H1 (cell line): ENCODE data around the gene ARHGAP8. TPM values are rescaled to one million over a fixed set of nuclear protein-coding genes. Genes with fewer than 3 reads are reported as not detected.

Experiments used
- CTCF ChIA-PET: fragments of 300-600 bp; sonication (Branson Sonifier 250); formaldehyde crosslinking; loops from one replicate; lab custom pipeline; 2021; ENCODE audit not compliant: partially characterized antibody; lab: Charles Lee
- POLR2A ChIA-PET: fragments of 300-600 bp; sonication (Branson Sonifier 250); formaldehyde crosslinking; loops from one replicate; lab custom pipeline; 2021; ENCODE audit warnings: inconsistent platforms; ENCODE audit not compliant: partially characterized antibody; lab: Charles Lee
- DNase-seq, 2 experiments: peaks; one replicate each; pipeline versions ENCODE4 v3.0.0 to v3.0.0-alpha.2; 2010 to 2022; ENCODE audit warnings: low spot score in 2 of 2, low read depth in 1 of 2, mixed read lengths in 1 of 2
- FAIRE-seq: peaks from 2 replicates; lab custom pipeline; 2011; peaks lifted over from hg19 to GRCh38; lab: Jason Lieb, UNC
- H2AFZ ChIP-seq: 2 replicates; pipeline ENCODE4 v1.8.1; 2012; ENCODE audit warnings: low read length, inconsistent platforms
- H2AK5ac ChIP-seq: 2 replicates; pipeline ENCODE4 v1.6.1; 2013; ENCODE audit warnings: low read depth, low read length
- H2BK120ac ChIP-seq: replicated peaks from 2 replicates; pipeline ENCODE3; 2013; ENCODE audit warnings: low read depth, low read length, inconsistent platforms
- H2BK12ac ChIP-seq: 2 replicates; pipeline ENCODE4 v1.6.1; 2013; ENCODE audit warnings: low read depth, low read length
- H2BK15ac ChIP-seq: 2 replicates; pipeline ENCODE4 v1.6.1; 2013; ENCODE audit warnings: low read length
- H2BK20ac ChIP-seq: 2 replicates; pipeline ENCODE4 v1.6.1; 2013; ENCODE audit warnings: low read length
- H2BK5ac ChIP-seq: 2 replicates; pipeline ENCODE4 v1.6.1; 2013; ENCODE audit warnings: low read depth, low read length
- H3K14ac ChIP-seq: 2 replicates; pipeline ENCODE4 v1.6.1; 2013; ENCODE audit warnings: inconsistent platforms; ENCODE audit not compliant: insufficient read length
- H3K18ac ChIP-seq: 2 replicates; pipeline ENCODE4 v1.6.1; 2013; ENCODE audit warnings: low read length; ENCODE audit errors: extremely low read depth
- H3K23ac ChIP-seq: 2 replicates; pipeline ENCODE4 v1.6.1; 2013; ENCODE audit warnings: inconsistent platforms; ENCODE audit not compliant: insufficient read length
- H3K23me2 ChIP-seq: 2 replicates; pipeline ENCODE4 v1.6.1; 2013; ENCODE audit warnings: low read depth, low read length
- H3K27ac ChIP-seq: 2 replicates; pipeline ENCODE4 v1.6.1; 2011; ENCODE audit warnings: low read depth, low read length, inconsistent platforms
- H3K27me3 ChIP-seq, 4 experiments: replicated peaks in 1 of 4; 1 replicate in 1 of 4; 2 replicates in 3 of 4; pipeline versions ENCODE4 v1.6.1 to v1.8.1; 2011 to 2013; ENCODE audit warnings: low read length in 3 of 4, mild to moderate bottlenecking in 3 of 4, inconsistent platforms in 2 of 4, mixed read lengths in 2 of 4, moderate library complexity in 1 of 4; ENCODE audit not compliant: control insufficient read depth in 3 of 4, insufficient read depth in 3 of 4; ENCODE audit errors: extremely low read depth in 1 of 4
- H3K36me3 ChIP-seq, 4 experiments: 2 replicates each; pipeline versions ENCODE4 v1.6.1 to v1.8.1; 2011 to 2013; ENCODE audit warnings: mild to moderate bottlenecking in 4 of 4, low read length in 3 of 4, moderate library complexity in 2 of 4, control low read depth in 1 of 4, inconsistent platforms in 1 of 4; ENCODE audit not compliant: insufficient read depth in 4 of 4, control insufficient read depth in 2 of 4
- H3K4ac ChIP-seq: replicated peaks from 2 replicates; pipeline ENCODE3; 2013; ENCODE audit warnings: low read length, low read depth, mixed read lengths, inconsistent platforms; ENCODE audit not compliant: insufficient read length
- H3K4me1 ChIP-seq, 4 experiments: replicated peaks in 1 of 4; 1 replicate in 1 of 4; 2 replicates in 3 of 4; pipeline versions ENCODE4 v1.6.1 to v1.8.1; 2011 to 2013; ENCODE audit warnings: low read length in 3 of 4, inconsistent platforms in 2 of 4, mixed read lengths in 1 of 4; ENCODE audit not compliant: insufficient read depth in 4 of 4, control insufficient read depth in 3 of 4
- H3K4me2 ChIP-seq, 2 experiments: 2 replicates each; pipeline versions ENCODE4 v1.6.1 to v1.8.1; 2011 to 2013; ENCODE audit warnings: low read depth in 2 of 2, low read length in 2 of 2, control low read depth in 1 of 2, inconsistent platforms in 1 of 2, mild to moderate bottlenecking in 1 of 2; ENCODE audit not compliant: insufficient read depth in 1 of 2
- H3K4me3 ChIP-seq, 4 experiments: fragments of 200-600, 300-600 bp in 1 of 4; sonication (generic), shearing (Covaris generic), sonication (Bioruptor Twin) in 1 of 4; 2 replicates each; pipeline versions ENCODE4 v1.5.1 to v1.8.1; 2011 to 2016; ENCODE audit warnings: low read length in 4 of 4, low read depth in 3 of 4, control low read depth in 2 of 4, inconsistent platforms in 2 of 4, mild to moderate bottlenecking in 2 of 4, mixed read lengths in 1 of 4, moderate library complexity in 1 of 4; ENCODE audit not compliant: insufficient read depth in 2 of 4; ENCODE audit errors: extremely low read depth in 1 of 4
- H3K56ac ChIP-seq: replicated peaks from 2 replicates; pipeline ENCODE3; 2013; ENCODE audit warnings: low read depth, mild to moderate bottlenecking, mixed read lengths, low read length, inconsistent platforms; ENCODE audit not compliant: insufficient read length
- H3K79me1 ChIP-seq: 2 replicates; pipeline ENCODE4 v1.6.1; 2013; ENCODE audit warnings: low read depth, low read length, control low read depth
- H3K79me2 ChIP-seq, 2 experiments: 2 replicates each; pipeline versions ENCODE4 v1.6.1 to v1.8.1; 2012 to 2013; ENCODE audit warnings: low read length in 2 of 2, mild to moderate bottlenecking in 2 of 2, inconsistent platforms in 1 of 2; ENCODE audit not compliant: insufficient read depth in 2 of 2, control insufficient read depth in 1 of 2
- H3K9ac ChIP-seq, 4 experiments: replicated peaks in 1 of 4; 1 replicate in 1 of 4; 2 replicates in 3 of 4; pipeline versions ENCODE4 v1.6.1 to v1.8.1; 2011 to 2013; ENCODE audit warnings: low read depth in 3 of 4, low read length in 3 of 4, control low read depth in 2 of 4, mild to moderate bottlenecking in 2 of 4, moderate library complexity in 2 of 4, inconsistent platforms in 1 of 4; ENCODE audit errors: extremely low read depth in 1 of 4
- H3K9me3 ChIP-seq, 2 experiments: 2 replicates each; pipeline versions ENCODE4 v1.6.1 to v1.8.1; 2012 to 2013; ENCODE audit warnings: mild to moderate bottlenecking in 2 of 2, moderate library complexity in 2 of 2, control low read depth in 1 of 2, inconsistent platforms in 1 of 2, low read depth in 1 of 2, low read length in 1 of 2, mixed read lengths in 1 of 2; ENCODE audit not compliant: insufficient read depth in 2 of 2
- H4K20me1 ChIP-seq, 2 experiments: replicated peaks in 1 of 2; 2 replicates each; pipeline versions ENCODE3 to v1.8.1; 2011 to 2013; ENCODE audit warnings: inconsistent platforms in 2 of 2, low read length in 2 of 2, mild to moderate bottlenecking in 1 of 2; ENCODE audit not compliant: insufficient read depth in 2 of 2, control insufficient read depth in 1 of 2
- H4K5ac ChIP-seq: 2 replicates; pipeline ENCODE4 v1.6.1; 2013; ENCODE audit warnings: low read length, low read depth, mixed read lengths, inconsistent platforms; ENCODE audit not compliant: insufficient read length
- H4K8ac ChIP-seq: 2 replicates; pipeline ENCODE4 v1.8.0; 2013; ENCODE audit warnings: mild to moderate bottlenecking, moderate library complexity, low read length, inconsistent platforms; ENCODE audit not compliant: insufficient read depth; ENCODE audit errors: extremely low read depth
- H4K91ac ChIP-seq: replicated peaks from 2 replicates; pipeline ENCODE3; 2013; ENCODE audit warnings: low read length, mixed read lengths, inconsistent platforms; ENCODE audit not compliant: insufficient read length
- CTCF ChIP-seq, 3 experiments: IDR thresholded peaks; 1 replicate in 2 of 3; 2 replicates in 1 of 3; pipeline versions ENCODE4 v1.5.1 to v1.6.1; 2011; ENCODE audit warnings: low read length in 3 of 3, mild to moderate bottlenecking in 3 of 3, inconsistent platforms in 2 of 3, low read depth in 1 of 3, moderate library complexity in 1 of 3; ENCODE audit not compliant: insufficient read depth in 1 of 3; ENCODE audit errors: control extremely low read depth in 1 of 3
- EP300 ChIP-seq, 2 experiments: IDR thresholded peaks; 1 replicate in 1 of 2; 2 replicates in 1 of 2; pipeline ENCODE4 v1.6.1; 2011 to 2012; ENCODE audit warnings: low read depth in 2 of 2, low read length in 2 of 2, mild to moderate bottlenecking in 2 of 2, borderline replicate concordance in 1 of 2, inconsistent platforms in 1 of 2, moderate library complexity in 1 of 2
- POLR2AphosphoS5 ChIP-seq: IDR thresholded peaks from 2 replicates; pipeline ENCODE4 v1.6.1; 2011; ENCODE audit warnings: low read depth, low read length
- RNF2 ChIP-seq: fragments of 200-900, 300-1000 bp; sonication (generic); IDR thresholded peaks from 2 replicates; pipeline ENCODE4 v1.7.1; 2016; ENCODE audit warnings: borderline replicate concordance, low read depth, mild to moderate bottlenecking, antibody characterized with exemption, low read length; ENCODE audit not compliant: poor library complexity, severe bottlenecking; ENCODE audit errors: missing control alignments
- SIX5 ChIP-seq: IDR thresholded peaks from 2 replicates; pipeline ENCODE4 v1.6.1; 2011; ENCODE audit warnings: mild to moderate bottlenecking, low read depth, low read length
- TAF7 ChIP-seq: optimal IDR thresholded peaks from 2 replicates; pipeline ENCODE3; 2011; ENCODE audit warnings: low read depth, mild to moderate bottlenecking, inconsistent platforms, low read length, moderate library complexity, borderline replicate concordance
- TEAD4 ChIP-seq: IDR thresholded peaks from 2 replicates; pipeline ENCODE4 v1.6.1; 2012; ENCODE audit warnings: low read depth, low read length, inconsistent platforms, mixed read lengths
- WGBS, 2 experiments: shearing (Covaris generic) in 1 of 2; methylation state at CpG; one replicate each; pipeline versions ENCODE4 v1.1.6 to v1.1.7; 2013 to 2015; ENCODE audit warnings: low lambda C conversion rate in 2 of 2, mixed read lengths in 2 of 2, inconsistent platforms in 1 of 2, low coverage in 1 of 2, missing lambda C conversion rate in 1 of 2; ENCODE audit not compliant: insufficient replicate concordance in 2 of 2, insufficient coverage in 1 of 2, insufficient read length in 1 of 2; ENCODE audit errors: extremely low coverage in 1 of 2, missing lambda C conversion rate in 1 of 2; 5-methylcytosine and 5-hydroxymethylcytosine counted together
- polyA plus RNA-seq, 7 experiments: library from polyadenylated mRNA; depleted of rRNA in 3 of 7; stranded (reverse) in 5 of 7; unstranded in 2 of 7; fragments of >200 nt in 5 of 7; fragments of 200-250 nt in 2 of 7; gene quantifications; 1 replicate in 5 of 7; 2 replicates in 1 of 7; 4 replicates in 1 of 7; pipeline versions ENCODE4 v1.2.1 to v1.2.3, GENCODE V29; 2011 to 2013; ENCODE audit warnings: missing spikeins in 2 of 7, mixed read lengths in 2 of 7
- total RNA-seq: library from RNA; stranded (reverse); fragmentation: NEBNext Ultra II Directional; extraction: Animal tissue kit (Norgen Biotek cat#: 25700); gene quantifications from 2 replicates; pipeline ENCODE4 v1.2.1, GENCODE V29; 2021

Gene ARHGAP8
- total and polyA plus RNA-seq, 2 of the 8 experiments (the other 6 are each of a cell fraction or from before 2014, with no cell fraction given) = 35.6 to 47.7 TPM

- Histone ChIP-seq H2AK5ac (no peak overlapping the region), H3K4me1 (no peaks in the 10 kb centered on the region), H2BK12ac (no peak overlapping the region), H3K79me1 (no peaks in the 10 kb centered on the region), H3K4ac (no peak overlapping the region), H4K20me1 (no peaks in the 10 kb centered on the region), H2BK5ac (no peak overlapping the region), H2BK15ac (no peak overlapping the region), H3K9me3 (no peaks in the 10 kb centered on the region), H4K91ac (no peak overlapping the region), H4K5ac (no peak overlapping the region), H3K18ac (no peak overlapping the region), H2BK20ac (no peak overlapping the region), H3K4me3 (no peak overlapping the region), H3K36me3 (peaks cover 0 to 6% (median 1%) of the 10 kb centered on the region in 4 experiments; a peak in 3 of 8 replicates), H3K4me2 (no peak overlapping the region), H3K27me3 (no peaks in the 10 kb centered on the region), H2BK120ac (no peak overlapping the region), H4K8ac (no peak overlapping the region), H3K27ac (no peak overlapping the region), H3K23me2 (no peaks in the 10 kb centered on the region; the same call in 1 of the 2 replicates), H3K56ac (no peak overlapping the region), H3K23ac (no peak overlapping the region), H2AFZ (no peak overlapping the region), H3K79me2 (no peaks in the 10 kb centered on the region), H3K9ac (no peak overlapping the region), H3K14ac (no peak overlapping the region)
- 94% methylated on average over 12 of the region's 14 CpGs; no CpG with 5 or more reads in 1 of the 2 experiments for WGBS, 2 experiments
- CTCF ChIA-PET = interaction anchor here (1.3 to 2.6 kb wide), 4 partner anchors 10 to 31 kb away, joined by 3 to 12 read pairs (median 3); no protein-coding TSS in a partner anchor
- POLR2A ChIA-PET = interaction anchor here (0.8 kb wide), 1 partner anchor 9 kb away, joined by 3 read pairs; no protein-coding TSS in a partner anchor
- no peak for FAIRE-seq
- no peak for DNase-seq
- no peak for TF ChIP-seq POLR2AphosphoS5
- TF ChIP-seq TEAD4 = no peak
- TF ChIP-seq TAF7 = no peak
- TF ChIP-seq RNF2 = no peak
- no peak for TF ChIP-seq SIX5
- no peak for TF ChIP-seq EP300 (IDR thresholded peaks at IDR 0.05; ENCODE audit: borderline replicate concordance in 1 of 2, low read depth in 2 of 2, low read length in 2 of 2)
- TF ChIP-seq CTCF (IDR thresholded peaks at IDR 0.05; ENCODE audit: control extremely low read depth in 1 of 3, insufficient read depth in 1 of 3, low read depth in 1 of 3, low read length in 3 of 3) = no peak
These were observed 95.9 kb downstream of the ARHGAP8 start for GRCh38 chr22:44848296-44848741.
